Vagina (tissue), 2 donors: ENCODE measurements around the gene ZNF358. TPM values are rescaled to one million over a fixed set of nuclear protein-coding genes. Genes with fewer than 3 reads are reported as not detected.

Source experiments
- DNase-seq, 2 donors: peaks; one replicate each; pipeline ENCODE4 v3.0.0-alpha.2; 2017; ENCODE audit errors: extremely low spot score in 2 of 2
- H3K27ac ChIP-seq: fragments of 200-600 bp; sonication (generic); one replicate; pipeline ENCODE4 v1.5.1; 2019
- H3K27me3 ChIP-seq: fragments of 200-600 bp; sonication (generic); one replicate; pipeline ENCODE4 v1.5.1; 2019
- H3K36me3 ChIP-seq, 2 donors: fragments of 200-600 bp; sonication (generic); one replicate each; pipeline ENCODE4 v1.5.1; 2017 to 2019
- H3K4me1 ChIP-seq: fragments of 200-600 bp; sonication (generic); one replicate; pipeline ENCODE4 v1.5.1; 2019
- H3K4me3 ChIP-seq, 2 donors: fragments of 200-600 bp; sonication (generic); 1 replicate in 1 of 2; 2 replicates in 1 of 2; pipeline ENCODE4 v1.5.1; 2016 to 2019
- H3K9me3 ChIP-seq: fragments of 200-600 bp; sonication (generic); one replicate; pipeline ENCODE4 v1.5.1; 2019
- CTCF ChIP-seq, 3 experiments: fragments of 450-650 bp in 2 of 3; fragments of 200-600 bp in 1 of 3; sonication (generic) in 1 of 3; IDR thresholded peaks; one replicate each; pipeline ENCODE4 v1.5.1; 2017 to 2019; ENCODE audit warnings: antibody characterized with exemption in 3 of 3, mild to moderate bottlenecking in 2 of 3, moderate library complexity in 2 of 3
- POLR2A ChIP-seq, 2 donors: fragments of 450-650 bp; IDR thresholded peaks; one replicate each; pipeline ENCODE4 v1.6.1; 2017; ENCODE audit warnings: antibody characterized with exemption in 2 of 2, mild to moderate bottlenecking in 2 of 2, moderate library complexity in 2 of 2
- POLR2AphosphoS5 ChIP-seq, 2 donors: sonication (generic); formaldehyde crosslinking; IDR thresholded peaks; one replicate each; pipeline ENCODE4 v1.9.0; 2017; ENCODE audit warnings: antibody characterized with exemption in 2 of 2, mild to moderate bottlenecking in 2 of 2, low read depth in 1 of 2; ENCODE audit not compliant: insufficient read depth in 1 of 2
- intact Hi-C: fragments of 100-400 bp; cut with DNase I; formaldehyde crosslinking; loops from one replicate; pipeline ENCODE4 v1.15.1; 2023
- total RNA-seq: library from RNA; depleted of rRNA; stranded (reverse); fragments of >200 nt; gene quantifications from one replicate; pipeline ENCODE4 v1.2.3, GENCODE V29; 2016

The ZNF358 gene
- total RNA-seq, 1 donor from 2014 or later, result 87.4 TPM

DNA sequence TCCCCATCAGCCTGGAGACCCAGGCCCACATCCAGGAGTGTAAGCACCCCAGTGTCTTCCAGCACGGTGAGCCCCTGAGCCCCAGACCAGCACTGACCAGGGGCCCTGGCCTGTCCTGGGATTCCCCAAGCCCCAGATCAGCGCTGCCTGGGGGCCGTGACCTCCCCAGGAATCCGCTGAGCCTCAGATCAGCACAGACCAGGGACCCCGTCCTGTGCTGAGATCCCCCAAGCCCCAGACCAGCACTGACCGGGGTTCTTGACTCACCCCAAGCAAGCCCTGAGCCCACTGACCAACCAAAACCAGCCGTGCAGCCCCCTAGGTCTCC is 12.3 kb downstream of the ZNF358 start:
- H3K36me3 ChIP-seq, result peaks cover 4 to 36% of the 10 kb centered on the region in 2 donors

GRCh38 chr19:7528522-7529245 is 12.8 kb downstream of the ZNF358 start:
- Histone ChIP-seq H3K4me1 (peaks cover 13% of the 10 kb centered on the region), H3K27me3 (no peaks in the 10 kb centered on the region), H3K27ac (no peak overlapping the region), H3K36me3 (peaks cover 4 to 36% of the 10 kb centered on the region in 2 donors), H3K9me3 (no peaks in the 10 kb centered on the region), H3K4me3 (no peak overlapping the region)
- no peak for DNase-seq
- TF ChIP-seq CTCF (IDR thresholded peaks at IDR 0.05), result no peak
- no peak for TF ChIP-seq POLR2A (IDR thresholded peaks at IDR 0.05)
- TF ChIP-seq POLR2AphosphoS5 (IDR thresholded peaks at IDR 0.05; ENCODE audit: insufficient read depth in 1 of 2, low read depth in 1 of 2), result no peak
- intact Hi-C loops, result loop anchor here (10.0 kb wide), 1 partner anchor 134 kb away; no protein-coding TSS in a partner anchor

More for the DNA sequence above, 12.3 kb downstream of the ZNF358 start:
- Histone ChIP-seq H3K4me1 (peaks cover 13% of the 10 kb centered on the region), H3K9me3 (no peaks in the 10 kb centered on the region), H3K4me3 (no peak overlapping the region), H3K27me3 (no peaks in the 10 kb centered on the region), H3K27ac (no peak overlapping the region)
- no peak for DNase-seq
- intact Hi-C loops, result loop anchor here (10.0 kb wide), 1 partner anchor 133 kb away; no protein-coding TSS in a partner anchor
- TF ChIP-seq CTCF (IDR thresholded peaks at IDR 0.05) (no peak), POLR2AphosphoS5 (IDR thresholded peaks at IDR 0.05; ENCODE audit: insufficient read depth in 1 of 2, low read depth in 1 of 2) (no peak)

DNA sequence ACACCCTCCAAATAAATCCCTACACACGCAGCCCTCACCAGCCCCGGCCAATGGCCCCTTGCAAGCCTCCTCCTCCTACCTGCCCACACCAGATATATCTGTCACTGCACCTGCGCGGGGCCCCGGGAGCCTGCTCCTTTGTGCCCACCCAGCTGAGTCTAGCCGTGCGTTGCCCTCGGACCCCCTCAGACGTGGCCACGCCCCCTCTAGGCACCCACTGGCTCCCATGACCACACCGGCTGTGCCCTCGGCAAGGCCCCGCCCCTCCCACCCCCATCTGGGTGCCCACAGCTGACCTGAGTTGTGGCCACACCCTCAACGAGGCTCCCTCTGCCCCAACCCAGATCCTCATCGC is 13.3 kb downstream of the ZNF358 start:
- no peaks in the 10 kb centered on the region for H3K27me3 ChIP-seq
- intact Hi-C loops, result loop anchor here (10.0 kb wide), 1 partner anchor 134 kb away; no protein-coding TSS in a partner anchor
- no peak overlapping the region for H3K4me3 ChIP-seq
- H3K36me3 ChIP-seq, result peaks cover 4 to 36% of the 10 kb centered on the region in 2 donors
- no peak for DNase-seq
- no peak for TF ChIP-seq POLR2A (IDR thresholded peaks at IDR 0.05)
- no peak for TF ChIP-seq CTCF (IDR thresholded peaks at IDR 0.05)
- TF ChIP-seq POLR2AphosphoS5 (IDR thresholded peaks at IDR 0.05; ENCODE audit: insufficient read depth in 1 of 2, low read depth in 1 of 2), result no peak
- no peaks in the 10 kb centered on the region for H3K9me3 ChIP-seq
- peaks cover 9% of the 10 kb centered on the region for H3K4me1 ChIP-seq
- H3K27ac ChIP-seq, result no peak overlapping the region

DNA sequence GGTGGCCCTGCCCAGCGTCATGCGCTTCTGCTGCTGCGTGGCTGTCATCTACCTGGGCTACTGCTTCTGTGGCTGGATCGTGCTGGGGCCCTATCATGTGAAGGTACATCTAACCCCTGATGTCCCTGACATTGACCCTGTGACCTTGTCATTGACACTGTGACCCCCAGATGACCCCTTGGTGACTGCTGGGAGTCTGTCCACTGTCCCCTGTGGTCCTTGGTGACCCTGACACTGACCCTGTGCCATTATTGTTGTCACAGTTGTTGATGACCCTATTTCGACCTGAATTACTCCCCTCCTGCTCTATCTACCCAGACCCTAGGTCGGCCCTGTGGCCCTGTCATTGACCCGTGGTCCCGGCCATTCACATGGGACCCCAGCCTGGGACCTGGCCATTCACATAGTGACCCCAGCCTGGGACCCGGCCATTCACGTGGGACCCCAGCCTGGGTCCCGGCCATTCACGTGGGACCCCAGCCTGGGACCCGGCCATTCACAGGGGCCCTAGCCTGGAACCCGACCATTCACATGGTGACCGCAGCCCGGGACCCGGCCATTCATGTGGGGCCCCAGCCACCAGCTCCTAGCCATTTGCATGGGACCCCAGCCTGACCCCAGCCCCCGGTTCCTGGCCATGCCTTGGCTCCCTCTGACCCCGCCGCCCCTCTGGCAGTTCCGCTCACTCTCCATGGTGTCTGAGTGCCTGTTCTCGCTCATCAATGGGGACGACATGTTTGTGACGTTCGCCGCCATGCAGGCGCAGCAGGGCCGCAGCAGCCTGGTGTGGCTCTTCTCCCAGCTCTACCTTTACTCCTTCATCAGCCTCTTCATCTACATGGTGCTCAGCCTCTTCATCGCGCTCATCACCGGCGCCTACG is 13.9 kb downstream of the ZNF358 start:
- Histone ChIP-seq H3K27ac (no peak overlapping the region), H3K4me1 (peaks cover 9% of the 10 kb centered on the region), H3K9me3 (no peaks in the 10 kb centered on the region), H3K4me3 (no peak overlapping the region), H3K27me3 (no peaks in the 10 kb centered on the region), H3K36me3 (peaks cover 4 to 36% of the 10 kb centered on the region in 2 donors)
- no peak for TF ChIP-seq CTCF (IDR thresholded peaks at IDR 0.05)
- TF ChIP-seq POLR2A (IDR thresholded peaks at IDR 0.05), result no peak
- no peak for TF ChIP-seq POLR2AphosphoS5 (IDR thresholded peaks at IDR 0.05; ENCODE audit: insufficient read depth in 1 of 2, low read depth in 1 of 2)
- DNase-seq, result no peak
- intact Hi-C loops, result loop anchor here (10.0 kb wide), 1 partner anchor 135 kb away; no protein-coding TSS in a partner anchor
